Neural progenitor cell (in vitro differentiated cells): ENCODE measurements around the gene SPECC1L. TPM values are rescaled to one million over a fixed set of nuclear protein-coding genes. Genes with fewer than 3 reads are reported as not detected.

Experiments
- DNase-seq: peaks from one replicate; pipeline ENCODE4 v3.0.0-alpha.2; 2016; ENCODE audit warnings: low spot score
- H2AFZ ChIP-seq: fragments of 200-600 bp; sonication (generic); replicated peaks from 2 replicates; pipeline ENCODE4 v1.6.1; 2016; ENCODE audit warnings: antibody characterized with exemption
- H3F3A ChIP-seq: fragments of 200-600 bp; sonication (generic); 2 replicates; pipeline ENCODE4 v1.6.1; 2016; ENCODE audit warnings: antibody characterized with exemption, low read depth
- H3K27ac ChIP-seq: fragments of 200-600 bp; sonication (generic); 2 replicates; pipeline ENCODE4 v1.5.1; 2016; ENCODE audit warnings: mild to moderate bottlenecking
- H3K27me3 ChIP-seq: fragments of 200-600 bp; sonication (generic); 2 replicates; pipeline ENCODE4 v1.6.1; 2016; ENCODE audit warnings: mild to moderate bottlenecking, moderate library complexity
- H3K36me3 ChIP-seq: fragments of 200-600 bp; sonication (generic); 2 replicates; pipeline ENCODE4 v1.5.1; 2016
- H3K4me1 ChIP-seq: fragments of 200-600 bp; sonication (generic); 2 replicates; pipeline ENCODE4 v1.6.1; 2016; ENCODE audit warnings: mixed run types
- H3K4me2 ChIP-seq: fragments of 200-600 bp; sonication (generic); 2 replicates; pipeline ENCODE4 v1.6.1; 2016
- H3K4me3 ChIP-seq: fragments of 200-600 bp; sonication (generic); 2 replicates; pipeline ENCODE4 v1.5.1; 2016
- H3K79me2 ChIP-seq: fragments of 200-600 bp; sonication (generic); 2 replicates; pipeline ENCODE4 v1.6.1; 2016; ENCODE audit warnings: low read depth
- H3K9ac ChIP-seq: fragments of 200-600 bp; sonication (generic); 2 replicates; pipeline ENCODE4 v1.6.1; 2016
- H3K9me3 ChIP-seq: fragments of 200-600 bp; sonication (generic); 2 replicates; pipeline ENCODE4 v1.5.1; 2016; ENCODE audit warnings: low read depth
- H4K20me1 ChIP-seq: fragments of 200-600 bp; sonication (generic); 2 replicates; pipeline ENCODE4 v1.6.1; 2016; ENCODE audit warnings: low read depth
- H3K27ac Mint-ChIP-seq: 3 replicates; pipeline ENCODE4 v1.8.0; 2021; ENCODE audit warnings: mixed read lengths
- H3K27me3 Mint-ChIP-seq: 2 replicates; pipeline ENCODE4 v1.8.0; 2022; ENCODE audit warnings: low read depth, mild to moderate bottlenecking, inconsistent platforms, moderate library complexity, mixed read lengths; ENCODE audit not compliant: insufficient read depth
- H3K36me3 Mint-ChIP-seq: 3 replicates; pipeline ENCODE4 v1.8.0; 2021; ENCODE audit warnings: mixed read lengths
- H3K4me1 Mint-ChIP-seq: 3 replicates; pipeline ENCODE4 v1.8.0; 2021; ENCODE audit warnings: mixed read lengths
- H3K4me3 Mint-ChIP-seq: 3 replicates; pipeline ENCODE4 v1.8.0; 2021; ENCODE audit warnings: mild to moderate bottlenecking, moderate library complexity, mixed read lengths
- H3K9me3 Mint-ChIP-seq: 3 replicates; pipeline ENCODE4 v1.8.0; 2020; ENCODE audit warnings: mixed read lengths
- EZH2 ChIP-seq: fragments of 200-600 bp; sonication (generic); IDR thresholded peaks from 2 replicates; pipeline ENCODE4 v1.6.1; 2017; ENCODE audit warnings: antibody characterized with exemption, mild to moderate bottlenecking, moderate library complexity
- EZH2phosphoT487 ChIP-seq: fragments of 200-600 bp; sonication (generic); IDR thresholded peaks from 2 replicates; pipeline ENCODE4 v1.6.1; 2017; ENCODE audit warnings: antibody characterized with exemption
- total RNA-seq: library from RNA; depleted of rRNA; stranded (reverse); fragments of >200 nt; gene quantifications from 2 replicates; pipeline ENCODE4 v1.2.3, GENCODE V29; 2015; ENCODE audit warnings: low replicate concordance
- TF ChIP-seq, protein P1 (sequence below): fragments of 200-600 bp; sonication (generic); IDR thresholded peaks from 2 replicates; pipeline ENCODE4 v1.5.1; 2017; ENCODE audit warnings: antibody characterized with exemption, mild to moderate bottlenecking

SPECC1L gene
- total RNA-seq, 1 donor from 2014 or later = 48.9 TPM

- H3F3A ChIP-seq = peaks cover 4% of the 10 kb centered on the region
- DNase-seq = no peak
- TF ChIP-seq EZH2 = no peak
- no peak for TF ChIP-seq EZH2phosphoT487
- TF ChIP-seq, protein P1, sequence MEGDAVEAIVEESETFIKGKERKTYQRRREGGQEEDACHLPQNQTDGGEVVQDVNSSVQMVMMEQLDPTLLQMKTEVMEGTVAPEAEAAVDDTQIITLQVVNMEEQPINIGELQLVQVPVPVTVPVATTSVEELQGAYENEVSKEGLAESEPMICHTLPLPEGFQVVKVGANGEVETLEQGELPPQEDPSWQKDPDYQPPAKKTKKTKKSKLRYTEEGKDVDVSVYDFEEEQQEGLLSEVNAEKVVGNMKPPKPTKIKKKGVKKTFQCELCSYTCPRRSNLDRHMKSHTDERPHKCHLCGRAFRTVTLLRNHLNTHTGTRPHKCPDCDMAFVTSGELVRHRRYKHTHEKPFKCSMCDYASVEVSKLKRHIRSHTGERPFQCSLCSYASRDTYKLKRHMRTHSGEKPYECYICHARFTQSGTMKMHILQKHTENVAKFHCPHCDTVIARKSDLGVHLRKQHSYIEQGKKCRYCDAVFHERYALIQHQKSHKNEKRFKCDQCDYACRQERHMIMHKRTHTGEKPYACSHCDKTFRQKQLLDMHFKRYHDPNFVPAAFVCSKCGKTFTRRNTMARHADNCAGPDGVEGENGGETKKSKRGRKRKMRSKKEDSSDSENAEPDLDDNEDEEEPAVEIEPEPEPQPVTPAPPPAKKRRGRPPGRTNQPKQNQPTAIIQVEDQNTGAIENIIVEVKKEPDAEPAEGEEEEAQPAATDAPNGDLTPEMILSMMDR = no peak
- peaks cover 20% of the 10 kb centered on the region for H3K4me1 ChIP-seq
- H3K27me3 Mint-ChIP-seq = peaks cover 7% of the 10 kb centered on the region
- H3K9me3 Mint-ChIP-seq = peaks cover 4% of the 10 kb centered on the region
- peaks cover 42% of the 10 kb centered on the region for H3K4me1 Mint-ChIP-seq
- H3K36me3 Mint-ChIP-seq = no peaks in the 10 kb centered on the region
- H3K4me3 ChIP-seq = no peak overlapping the region
- no peak overlapping the region for H3K4me3 Mint-ChIP-seq
- no peaks in the 10 kb centered on the region for H3K79me2 ChIP-seq
- H4K20me1 ChIP-seq = no peaks in the 10 kb centered on the region
- no peak overlapping the region for H3K27ac ChIP-seq
- no peak overlapping the region for H3K27ac Mint-ChIP-seq
- H3K36me3 ChIP-seq = no peaks in the 10 kb centered on the region
- H3K27me3 ChIP-seq = no peaks in the 10 kb centered on the region
- H3K9me3 ChIP-seq = no peaks in the 10 kb centered on the region
- H3K4me2 ChIP-seq = no peak overlapping the region
- H3K9ac ChIP-seq = no peak overlapping the region
- H2AFZ ChIP-seq = no peak overlapping the region
These were observed 171.7 kb downstream of the SPECC1L start for GRCh38 chr22:24442352-24442744.

DNA sequence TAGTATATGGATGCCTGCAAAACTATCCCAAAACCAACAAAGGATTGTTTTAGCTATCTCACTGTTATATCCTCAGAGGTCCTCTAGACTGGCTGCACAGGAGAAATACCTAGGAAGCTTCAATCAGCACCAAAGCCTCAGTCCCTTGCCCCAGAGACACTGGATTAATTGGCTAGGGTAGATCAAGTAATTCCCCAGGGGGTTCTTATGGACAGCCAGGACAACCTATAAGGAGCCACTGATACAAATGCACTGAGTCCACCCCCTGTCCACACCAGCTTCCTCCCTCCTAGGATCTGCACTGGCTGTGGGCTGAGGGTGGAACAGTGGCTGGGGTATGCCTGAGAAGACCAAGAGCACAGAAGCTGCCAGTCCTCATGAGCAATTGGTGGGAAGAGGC is 173.0 kb downstream of the SPECC1L start:
- H3K9ac ChIP-seq = no peak overlapping the region
- Mint-ChIP-seq H3K4me3 (no peak overlapping the region), H3K36me3 (no peaks in the 10 kb centered on the region), H3K27me3 (peaks cover 7% of the 10 kb centered on the region), H3K4me1 (peaks cover 42% of the 10 kb centered on the region), H3K27ac (no peak overlapping the region), H3K9me3 (peaks cover 4% of the 10 kb centered on the region)
- H3K27me3 ChIP-seq = peaks cover 2% of the 10 kb centered on the region
- TF ChIP-seq EZH2phosphoT487 (no peak), EZH2 (no peak)
- TF ChIP-seq, protein P1 = no peak
- H3K4me2 ChIP-seq = no peak overlapping the region
- H3F3A ChIP-seq = peaks cover 4% of the 10 kb centered on the region
- H2AFZ ChIP-seq = no peak overlapping the region
- H4K20me1 ChIP-seq = no peaks in the 10 kb centered on the region
- no peaks in the 10 kb centered on the region for H3K9me3 ChIP-seq
- H3K79me2 ChIP-seq = no peaks in the 10 kb centered on the region
- no peak overlapping the region for H3K4me3 ChIP-seq
- no peak for DNase-seq
- no peaks in the 10 kb centered on the region for H3K36me3 ChIP-seq
- H3K27ac ChIP-seq = no peak overlapping the region
- H3K4me1 ChIP-seq = peaks cover 20% of the 10 kb centered on the region

DNA sequence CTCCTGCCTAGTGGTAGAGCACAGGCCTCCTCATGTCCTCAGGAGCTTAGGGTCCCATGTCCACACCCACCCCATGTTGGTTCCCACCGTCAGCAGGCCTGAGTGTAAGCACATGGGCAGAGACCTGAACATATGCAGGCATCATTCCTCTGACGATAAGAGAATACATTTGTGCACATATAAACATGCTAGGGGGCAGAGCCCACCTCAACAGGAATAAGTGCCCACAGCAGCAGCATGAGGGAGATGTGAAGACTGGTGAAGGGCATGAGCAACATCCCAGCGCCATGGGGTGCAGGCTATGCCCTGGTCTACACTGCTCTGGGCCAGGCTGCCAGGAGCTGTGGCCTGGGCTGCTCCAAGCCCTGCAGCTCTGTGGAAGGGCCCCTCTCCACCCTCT is 173.6 kb downstream of the SPECC1L start:
- Histone ChIP-seq H3K9ac (no peak overlapping the region), H3K4me1 (peaks cover 20% of the 10 kb centered on the region), H3K36me3 (no peaks in the 10 kb centered on the region), H3K4me2 (no peak overlapping the region), H3K27me3 (peaks cover 7% of the 10 kb centered on the region), H3F3A (peaks cover 4% of the 10 kb centered on the region), H4K20me1 (no peaks in the 10 kb centered on the region), H3K27ac (no peak overlapping the region), H3K79me2 (no peaks in the 10 kb centered on the region), H3K4me3 (no peak overlapping the region), H3K9me3 (no peaks in the 10 kb centered on the region), H2AFZ (no peak overlapping the region)
- Mint-ChIP-seq H3K4me3 (no peak overlapping the region), H3K36me3 (no peaks in the 10 kb centered on the region), H3K9me3 (peaks cover 4% of the 10 kb centered on the region), H3K27ac (no peak overlapping the region), H3K27me3 (peaks cover 7% of the 10 kb centered on the region), H3K4me1 (peaks cover 42% of the 10 kb centered on the region)
- DNase-seq = no peak
- TF ChIP-seq EZH2 (no peak), EZH2phosphoT487 (no peak)
- TF ChIP-seq, protein P1 = no peak
